ENCODE results near the gene SIMC1.
"Not testable (repeated sequence)": the region's sequence is repeated elsewhere in the genome, so short reads cannot be mapped to it uniquely, and the experiment has no call there.

SIMC1 gene

DNA sequence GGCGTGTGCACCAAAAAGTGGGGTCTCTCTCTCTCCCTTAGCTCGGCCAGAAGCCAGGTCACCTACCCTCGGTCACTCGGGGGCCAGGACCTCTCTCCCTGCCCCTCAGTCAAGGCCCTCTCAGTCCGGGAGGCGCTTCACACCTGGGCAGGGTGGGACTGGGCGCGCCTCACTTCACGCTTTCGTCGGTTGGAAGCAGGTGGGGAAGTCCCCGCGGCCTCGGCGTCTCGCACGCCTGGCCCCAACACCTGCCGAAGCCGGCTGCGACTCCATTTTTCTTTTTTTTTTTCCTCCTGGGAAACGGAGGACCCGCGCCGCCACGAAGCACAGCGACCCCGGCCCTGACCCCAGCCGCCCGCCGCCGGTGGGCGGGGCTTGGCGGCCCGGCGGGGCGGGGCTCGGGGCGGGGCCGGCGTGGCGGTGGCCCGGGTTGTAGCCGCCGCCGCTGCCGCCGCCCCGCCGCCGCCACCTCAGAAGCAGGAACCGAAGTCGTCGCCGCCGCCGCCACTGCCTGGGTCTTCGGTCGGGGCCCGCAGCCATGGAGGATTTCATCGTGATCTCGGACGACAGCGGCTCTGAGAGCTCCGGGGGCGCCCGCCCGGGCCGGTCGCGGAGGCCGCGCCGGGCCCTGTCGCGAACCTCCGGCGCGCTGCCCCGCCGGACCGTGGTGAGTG, at the start of gene SIMC1:
Gene SIMC1, plus strand, starts transcription at position 454 of the 674 bp plus-strand sequence. Its CDS starts 85 bp downstream, at position 539.
- Mint-ChIP-seq H3K4me3 (peak within 1 kb of the TSS; percentile 71), H3K4me1 (peaks cover 15% of the 10 kb centered on the region), H3K27ac (peak within 1 kb of the TSS; percentile 94)
- DNase-seq (ENCODE audit: low spot score in 2 of 2) (peak; percentile 71 to 84), ATAC-seq (ENCODE audit: low read depth) (peak; percentile 81)
- not testable (repeated sequence) for H3K27me3 Mint-ChIP-seq, H3K36me3 Mint-ChIP-seq, H3K9me3 Mint-ChIP-seq

DNA sequence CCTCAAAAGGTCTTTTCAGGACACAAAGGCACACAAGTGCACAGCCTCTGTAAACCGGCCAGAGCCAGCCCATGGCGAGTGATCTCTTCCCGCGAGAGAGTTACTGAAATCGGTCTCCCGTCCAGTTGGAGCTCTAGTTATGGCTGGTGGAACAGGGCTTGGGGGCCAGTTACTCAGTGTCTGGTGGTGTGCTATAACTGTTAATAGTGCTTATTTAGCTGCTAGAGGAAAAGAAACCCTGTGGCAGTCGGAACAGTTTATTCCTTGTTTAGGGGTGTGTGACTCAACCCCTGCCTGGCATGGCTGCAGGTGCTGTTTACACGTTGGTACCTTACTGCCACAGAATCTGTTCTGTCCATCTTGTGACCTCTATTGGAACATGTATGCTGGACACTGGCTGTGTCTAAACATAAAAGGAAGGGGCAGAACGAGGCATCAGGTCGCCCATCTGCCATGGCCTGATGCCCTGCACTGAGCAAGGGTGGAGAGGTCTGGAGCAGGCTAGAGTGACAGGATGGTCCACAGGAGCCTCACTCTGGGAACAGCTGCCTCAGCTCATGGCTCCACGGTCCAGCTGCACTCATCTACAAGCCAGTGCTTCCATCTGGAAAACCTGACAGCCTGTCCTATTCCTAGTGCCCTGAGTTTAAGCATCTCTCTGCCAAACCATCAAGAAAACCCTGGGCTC, 49.6 kb upstream of the SIMC1 start:
- DNase-seq (ENCODE audit: low spot score in 2 of 2) (no peak), ATAC-seq (ENCODE audit: low read depth) (no peak)
- Mint-ChIP-seq H3K27ac (no peak overlapping the region), H3K36me3 (no peaks in the 10 kb centered on the region), H3K9me3 (no peaks in the 10 kb centered on the region), H3K4me3 (no peak overlapping the region), H3K4me1 (no peaks in the 10 kb centered on the region), H3K27me3 (peaks cover 4% of the 10 kb centered on the region)

DNA sequence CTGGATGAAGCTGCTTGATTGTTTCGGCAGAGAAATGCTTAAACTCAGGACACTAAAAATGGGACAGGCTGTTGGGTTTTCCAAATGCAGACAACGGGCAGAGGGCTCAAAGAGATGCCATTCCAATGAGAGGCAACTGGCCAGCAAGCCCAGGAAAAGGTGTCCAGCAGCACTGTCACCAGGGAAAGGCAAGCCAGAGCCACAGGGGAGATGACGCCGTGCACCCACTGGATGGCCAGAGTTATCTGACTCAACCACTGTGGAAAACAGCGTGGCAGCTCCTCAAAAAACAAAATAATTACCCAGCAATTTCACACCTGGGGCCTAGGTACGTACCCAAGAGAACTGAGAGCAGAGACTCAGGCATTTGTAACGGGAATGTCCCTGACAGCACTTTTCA, 48.4 kb upstream of the SIMC1 start:
- Mint-ChIP-seq H3K36me3 (no peaks in the 10 kb centered on the region), H3K27me3 (peaks cover 4% of the 10 kb centered on the region), H3K9me3 (no peaks in the 10 kb centered on the region), H3K27ac (no peak overlapping the region), H3K4me3 (no peak overlapping the region), H3K4me1 (no peaks in the 10 kb centered on the region)
- no peak for ATAC-seq (ENCODE audit: low read depth)
- DNase-seq (ENCODE audit: low spot score in 2 of 2): no peak

DNA sequence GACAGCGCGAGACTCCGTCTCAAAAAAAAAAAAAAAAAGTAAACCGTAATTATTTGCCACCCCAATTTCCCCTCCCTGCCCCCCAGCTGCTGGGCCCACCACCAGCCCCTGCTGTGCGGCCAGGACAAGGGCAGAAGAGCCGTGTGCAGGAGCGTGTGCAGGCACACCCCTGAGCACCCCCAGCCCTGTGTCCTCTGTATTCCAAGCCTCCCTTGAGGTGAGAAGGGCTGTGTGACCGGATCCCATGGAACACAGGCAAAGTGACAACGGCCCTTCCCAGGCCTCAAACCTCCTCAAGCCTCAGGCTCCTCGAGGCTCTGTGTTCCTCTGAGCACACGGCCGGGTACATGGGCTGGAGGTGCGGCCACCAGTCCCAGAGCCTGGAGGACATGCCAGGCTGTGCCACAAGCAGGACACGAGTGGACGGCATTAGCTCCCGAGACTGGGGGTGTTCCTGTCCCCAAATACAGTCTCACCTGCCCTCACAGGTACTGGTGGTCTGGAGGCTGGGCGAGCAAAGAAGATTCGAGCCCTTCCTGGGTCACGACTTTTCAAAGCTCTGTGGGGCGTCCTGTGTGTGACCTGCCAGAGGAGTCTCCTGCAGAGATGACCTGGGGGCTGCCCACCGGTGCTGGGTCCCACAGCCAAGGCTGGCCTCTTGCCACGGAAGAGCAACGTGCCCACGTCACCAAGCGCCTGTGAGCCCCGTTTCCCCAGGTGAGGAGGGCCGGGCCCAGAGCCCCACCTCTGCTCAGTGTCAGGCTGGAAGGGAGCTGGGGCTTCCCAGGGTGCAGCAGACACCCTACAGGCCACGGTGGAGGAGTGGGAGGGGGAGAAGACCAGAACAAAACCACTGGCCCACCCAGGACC, 47.1 kb upstream of the SIMC1 start:
- no peak for ATAC-seq (ENCODE audit: low read depth)
- Mint-ChIP-seq H3K27ac (no peak overlapping the region), H3K4me1 (no peaks in the 10 kb centered on the region), H3K9me3 (no peaks in the 10 kb centered on the region), H3K4me3 (no peak overlapping the region), H3K27me3 (peaks cover 8% of the 10 kb centered on the region), H3K36me3 (no peaks in the 10 kb centered on the region)
- DNase-seq (ENCODE audit: low spot score in 2 of 2): no peak

DNA sequence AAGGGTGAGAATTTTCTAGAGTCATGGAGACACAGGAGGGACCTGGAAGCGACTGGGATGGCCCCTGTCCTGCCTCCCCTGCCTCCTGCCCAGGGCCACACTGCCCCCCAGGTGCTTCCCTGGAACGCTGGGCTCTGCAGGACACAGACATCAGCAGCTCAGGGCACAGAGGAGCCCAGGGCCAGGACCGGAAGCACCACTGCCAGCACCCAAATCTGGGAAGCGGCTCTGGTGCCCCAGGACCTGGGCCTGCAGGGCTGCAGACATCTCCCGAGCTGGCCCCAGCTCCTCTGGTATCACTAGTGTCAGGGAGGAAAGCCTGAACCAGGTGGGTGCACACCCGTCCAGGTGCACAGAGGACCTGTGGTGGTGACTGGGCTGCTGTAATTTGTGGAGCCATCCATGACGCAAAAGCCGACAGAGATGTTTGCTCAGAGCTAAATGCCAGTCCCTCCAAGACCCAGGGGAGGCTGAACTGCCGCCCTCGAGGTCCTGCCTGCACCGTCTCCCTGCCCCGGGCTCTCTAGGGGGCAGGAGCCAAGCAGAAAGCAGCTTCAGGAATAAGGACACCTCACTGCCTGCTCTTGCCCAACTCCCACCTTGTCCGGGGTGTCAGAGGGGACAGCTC, 46.0 kb upstream of the SIMC1 start:
- Mint-ChIP-seq H3K27me3 (peaks cover 7% of the 10 kb centered on the region), H3K36me3 (no peaks in the 10 kb centered on the region), H3K4me3 (no peak overlapping the region), H3K9me3 (no peaks in the 10 kb centered on the region), H3K4me1 (no peaks in the 10 kb centered on the region), H3K27ac (no peak overlapping the region)
- ATAC-seq (ENCODE audit: low read depth) (no peak), DNase-seq (ENCODE audit: low spot score in 2 of 2) (no peak)

DNA sequence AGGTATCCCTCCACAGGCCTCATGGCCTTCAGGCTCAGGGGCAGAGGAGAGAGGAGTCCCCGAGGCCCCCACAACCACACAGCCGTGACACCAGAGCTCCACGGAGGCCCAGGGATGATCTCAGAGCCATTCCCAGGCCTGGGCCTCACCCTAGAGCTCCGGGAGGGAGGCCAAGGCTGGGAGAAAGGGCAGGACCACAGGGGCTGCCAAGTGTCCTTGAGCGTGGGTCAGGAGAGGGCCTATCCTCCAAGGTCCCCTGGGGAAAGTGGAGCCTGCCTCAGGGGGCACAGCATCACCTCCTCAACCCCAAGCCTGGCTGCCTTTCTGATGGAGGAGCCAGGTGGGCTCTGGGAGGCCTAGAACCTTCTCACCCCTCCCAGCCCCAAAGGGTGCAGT, 45.5 kb upstream of the SIMC1 start:
- H3K9me3 Mint-ChIP-seq; DNase-seq (ENCODE audit: low spot score in 2 of 2); H3K4me1 Mint-ChIP-seq; H3K27me3 Mint-ChIP-seq; H3K36me3 Mint-ChIP-seq; H3K27ac Mint-ChIP-seq; H3K4me3 Mint-ChIP-seq: not testable (repeated sequence)
- peak; percentile 41 for ATAC-seq (ENCODE audit: low read depth)

DNA sequence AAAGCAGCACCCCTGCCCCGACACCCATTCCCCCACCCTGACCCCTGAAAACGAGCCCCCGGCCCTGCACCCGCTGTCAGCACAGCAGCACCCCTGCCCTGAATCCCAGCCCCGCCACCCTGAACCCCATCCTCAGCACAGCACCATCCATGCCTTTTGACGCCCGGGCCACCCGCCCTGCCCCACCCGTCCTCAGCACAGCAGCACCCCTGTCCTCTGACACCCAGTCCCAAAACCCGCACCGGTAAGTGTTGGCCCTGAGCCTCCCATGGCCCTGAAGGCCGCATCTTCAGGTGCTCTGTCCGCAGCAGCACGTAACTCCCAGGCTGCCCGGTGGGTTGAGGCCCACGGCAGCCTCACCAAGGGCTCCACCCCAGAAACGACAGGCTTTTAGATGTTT, 44.6 kb upstream of the SIMC1 start:
- not testable (repeated sequence) for ATAC-seq (ENCODE audit: low read depth); H3K27ac Mint-ChIP-seq; H3K4me3 Mint-ChIP-seq; DNase-seq (ENCODE audit: low spot score in 2 of 2); H3K9me3 Mint-ChIP-seq; H3K4me1 Mint-ChIP-seq; H3K27me3 Mint-ChIP-seq; H3K36me3 Mint-ChIP-seq

DNA sequence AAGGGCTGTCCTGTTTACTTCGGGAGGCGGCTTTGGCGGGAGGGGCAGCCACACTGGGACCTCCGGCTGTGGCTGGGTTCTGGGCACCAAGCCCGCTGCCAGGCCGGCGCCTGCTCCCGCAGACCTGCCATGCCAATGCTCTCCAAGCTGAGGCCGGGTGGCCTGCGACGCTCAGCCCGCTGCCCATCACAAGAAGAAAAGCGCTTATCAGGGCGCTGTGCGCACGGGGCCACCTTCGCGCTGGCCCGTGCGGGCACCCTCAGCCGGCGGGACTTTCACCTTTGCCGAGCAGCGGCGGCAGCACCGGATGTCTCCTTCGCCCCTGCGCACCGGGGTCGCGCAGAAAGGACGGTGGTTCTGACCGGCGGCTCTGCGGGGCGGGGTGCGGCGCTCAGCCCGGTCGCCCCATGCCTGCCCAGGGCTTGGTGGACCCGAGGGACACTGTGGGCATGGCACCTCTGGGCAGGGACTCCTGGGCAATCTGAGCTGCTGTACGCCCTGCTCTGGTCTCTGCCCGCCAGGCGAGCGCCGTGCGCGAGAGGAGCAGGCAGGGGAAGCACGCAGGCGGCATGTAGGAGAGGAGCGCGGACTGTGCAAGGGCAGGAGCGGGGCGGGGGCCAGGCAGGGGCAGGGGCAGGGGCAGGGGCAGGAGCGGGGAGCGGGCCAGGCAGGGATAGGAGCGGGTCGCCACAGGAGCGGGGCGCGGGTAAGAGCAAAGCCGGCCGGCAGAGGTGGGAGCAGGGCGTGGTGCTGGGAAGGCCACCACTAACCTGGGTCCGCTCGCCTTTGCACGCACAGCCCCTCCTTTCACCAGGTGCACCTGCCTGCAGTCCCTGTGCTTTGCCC, 43.8 kb upstream of the SIMC1 start:
- not testable (repeated sequence) for H3K4me3 Mint-ChIP-seq; H3K27ac Mint-ChIP-seq; H3K4me1 Mint-ChIP-seq; H3K36me3 Mint-ChIP-seq; H3K27me3 Mint-ChIP-seq; DNase-seq (ENCODE audit: low spot score in 2 of 2); H3K9me3 Mint-ChIP-seq
- ATAC-seq (ENCODE audit: low read depth): peak; percentile 29

DNA sequence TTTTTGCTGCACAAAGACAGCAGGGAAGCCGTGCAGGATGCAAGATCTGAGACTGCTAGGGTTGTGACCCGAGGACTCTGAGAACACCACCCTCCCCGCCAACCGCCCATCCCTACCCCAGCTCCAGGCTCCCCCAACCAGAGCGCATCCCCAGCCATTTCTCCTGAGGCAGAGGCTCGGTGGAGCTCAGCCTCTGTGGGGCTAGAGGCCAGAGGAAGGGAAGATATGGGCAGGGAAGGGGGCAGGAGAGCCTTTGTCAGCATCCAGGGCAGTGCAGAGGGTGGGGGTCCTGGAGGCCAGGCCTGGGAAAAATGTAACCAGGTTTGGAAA, 43.2 kb upstream of the SIMC1 start:
- H3K4me3 Mint-ChIP-seq: not testable (repeated sequence)

DNA sequence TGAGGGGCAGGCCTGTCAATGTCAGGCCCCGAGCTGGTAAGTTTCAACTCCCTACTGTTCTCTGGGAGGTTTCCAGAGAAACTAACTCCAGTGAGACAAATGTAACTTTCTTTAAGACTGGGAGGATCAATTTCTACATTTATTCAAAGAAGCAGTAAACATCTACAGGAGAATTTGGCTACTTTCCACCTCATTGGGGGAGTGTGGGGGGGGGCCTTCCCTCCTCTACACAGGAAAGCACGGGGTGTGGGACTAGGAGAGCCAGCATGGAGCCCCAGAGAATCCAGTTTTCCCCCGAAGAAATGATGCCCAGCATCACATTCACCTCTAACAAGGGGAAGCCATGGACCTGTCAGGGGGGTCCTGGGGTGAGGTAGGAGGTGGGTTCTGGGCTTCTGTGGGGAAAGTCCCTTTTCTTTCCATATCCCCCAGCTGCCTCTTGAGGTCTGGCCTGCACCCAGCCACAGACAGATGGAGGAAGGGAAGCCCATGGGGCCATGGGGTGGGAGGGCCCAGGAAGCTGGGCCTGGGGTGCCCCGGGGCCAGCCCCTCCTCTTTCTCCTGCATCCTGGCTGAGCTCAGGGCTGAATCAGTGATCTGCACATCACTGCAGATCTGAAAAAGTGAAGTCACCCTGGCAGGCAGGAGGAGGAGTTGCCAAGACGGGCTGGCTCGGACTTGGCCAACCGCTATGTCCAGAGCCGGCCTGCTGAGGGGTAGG, 42.6 kb upstream of the SIMC1 start:
- not testable (repeated sequence) for DNase-seq (ENCODE audit: low spot score in 2 of 2); H3K36me3 Mint-ChIP-seq; H3K27me3 Mint-ChIP-seq; H3K27ac Mint-ChIP-seq; H3K4me3 Mint-ChIP-seq; H3K9me3 Mint-ChIP-seq; H3K4me1 Mint-ChIP-seq
- ATAC-seq (ENCODE audit: low read depth): peak; percentile 72

More for the DNA sequence above, 43.2 kb upstream of the SIMC1 start:
- H3K4me1 Mint-ChIP-seq; H3K27ac Mint-ChIP-seq; DNase-seq (ENCODE audit: low spot score in 2 of 2); H3K27me3 Mint-ChIP-seq; H3K36me3 Mint-ChIP-seq; H3K9me3 Mint-ChIP-seq; ATAC-seq (ENCODE audit: low read depth): not testable (repeated sequence)

DNA sequence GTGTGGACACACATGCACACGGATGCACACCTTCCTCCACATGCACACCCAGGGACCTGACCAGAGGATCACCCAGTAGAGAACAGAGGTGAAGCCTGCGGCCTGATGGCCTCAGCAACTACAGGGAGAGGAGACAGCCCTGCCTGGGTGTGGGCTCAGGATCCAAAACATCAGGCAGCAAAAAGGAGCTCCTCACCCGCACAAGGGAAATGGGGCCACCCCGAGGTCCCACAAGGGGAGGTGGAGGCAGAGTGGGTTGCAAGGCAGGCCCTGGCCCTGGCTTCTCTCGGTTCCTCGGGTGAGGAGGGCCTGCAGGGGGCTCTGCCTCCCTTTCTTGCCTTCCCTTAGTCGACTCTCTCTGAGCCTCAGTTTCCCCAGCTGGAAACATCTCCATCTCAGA, 41.4 kb upstream of the SIMC1 start:
- not testable (repeated sequence) for H3K9me3 Mint-ChIP-seq

DNA sequence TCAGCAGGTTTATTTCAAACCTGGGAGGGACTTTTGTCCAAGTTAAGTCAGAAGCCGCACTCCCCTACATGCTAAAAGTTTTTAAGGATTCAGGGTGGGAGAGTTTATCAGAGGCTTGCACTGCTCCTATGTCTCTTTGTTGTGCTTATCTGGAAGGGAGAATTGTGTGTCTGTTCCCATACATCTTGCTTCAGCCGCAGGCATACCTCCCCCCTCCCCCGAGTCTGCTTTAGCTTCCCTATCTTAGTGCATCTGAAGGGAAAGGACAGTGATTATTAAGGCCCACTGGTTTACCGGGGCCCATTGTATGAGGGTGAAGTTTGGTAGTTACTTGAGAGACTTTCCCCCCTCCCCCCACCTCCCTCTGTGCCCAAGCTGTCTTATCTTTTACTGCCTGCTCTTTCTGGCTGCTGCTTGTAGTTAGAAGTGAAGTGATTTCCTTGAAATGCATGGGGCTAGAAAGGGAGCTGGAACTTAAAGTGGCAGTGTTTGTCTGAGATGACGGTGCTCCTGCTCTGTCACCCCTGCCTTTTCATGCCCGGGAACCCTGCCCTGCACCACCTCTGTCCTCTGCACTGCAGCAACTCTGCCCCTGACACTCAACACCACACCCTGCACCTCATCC, 40.9 kb upstream of the SIMC1 start:
- not testable (repeated sequence) for H3K27me3 Mint-ChIP-seq; ATAC-seq (ENCODE audit: low read depth); H3K4me1 Mint-ChIP-seq; H3K4me3 Mint-ChIP-seq; H3K27ac Mint-ChIP-seq; H3K36me3 Mint-ChIP-seq; H3K9me3 Mint-ChIP-seq; DNase-seq (ENCODE audit: low spot score in 2 of 2)

More for the DNA sequence above, 41.4 kb upstream of the SIMC1 start:
- not testable (repeated sequence) for H3K4me1 Mint-ChIP-seq; ATAC-seq (ENCODE audit: low read depth); H3K27me3 Mint-ChIP-seq; H3K27ac Mint-ChIP-seq; DNase-seq (ENCODE audit: low spot score in 2 of 2); H3K36me3 Mint-ChIP-seq; H3K4me3 Mint-ChIP-seq

DNA sequence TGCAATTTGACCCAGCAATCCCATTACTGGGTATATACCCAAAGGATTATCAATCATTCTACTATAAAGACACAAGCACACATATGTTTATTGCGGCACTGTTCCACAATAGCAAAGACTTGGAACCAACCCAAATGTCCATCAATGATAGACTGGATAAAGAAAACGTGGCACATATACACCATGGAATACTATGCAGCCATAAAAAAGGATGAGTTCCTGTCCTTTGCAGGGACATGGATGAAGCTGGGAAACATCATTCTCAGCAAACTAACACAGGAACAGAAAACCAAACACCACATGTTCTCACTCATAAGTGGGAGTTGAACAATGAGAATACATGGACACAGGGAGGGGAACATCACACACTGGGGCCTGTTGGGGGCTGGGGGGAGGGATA, 39.9 kb upstream of the SIMC1 start:
- not testable (repeated sequence) for ATAC-seq (ENCODE audit: low read depth); H3K4me1 Mint-ChIP-seq; H3K27ac Mint-ChIP-seq; DNase-seq (ENCODE audit: low spot score in 2 of 2); H3K9me3 Mint-ChIP-seq; H3K36me3 Mint-ChIP-seq; H3K27me3 Mint-ChIP-seq; H3K4me3 Mint-ChIP-seq

Measured in memory B cell (primary cell).